ENCODE data around the gene CDH1.

- TF ChIP-seq POLR2A (IDR thresholded peaks at IDR 0.05) (no peak), CTCF (IDR thresholded peaks at IDR 0.05) (no peak)
Measured at GRCh38 chr16:68823401-68824135, 86.5 kb downstream of the CDH1 start.
